Ascending aorta (tissue), 2 donors: ENCODE measurements around the gene LITAF. TPM values are rescaled to one million over a fixed set of nuclear protein-coding genes. Genes with fewer than 3 reads are reported as not detected.

Experiments used
- DNase-seq, 2 donors: peaks; one replicate each; pipeline ENCODE4 v3.0.0-alpha.2; 2019; ENCODE audit warnings: low spot score in 2 of 2
- H3K27ac ChIP-seq, 2 donors: fragments of 200-600 bp; sonication (generic); one replicate each; pipeline ENCODE4 v1.5.1; 2016 to 2017; ENCODE audit warnings: mild to moderate bottlenecking in 1 of 2
- H3K27me3 ChIP-seq: fragments of 200-600 bp; sonication (generic); one replicate; pipeline ENCODE4 v1.5.1; 2017
- H3K36me3 ChIP-seq, 2 donors: fragments of 200-600 bp; sonication (generic); one replicate each; pipeline ENCODE4 v1.5.1; 2016
- H3K4me1 ChIP-seq, 2 donors: fragments of 200-600 bp; sonication (generic); one replicate each; pipeline ENCODE4 v1.5.1; 2016 to 2017; ENCODE audit warnings: mild to moderate bottlenecking in 1 of 2
- H3K4me3 ChIP-seq, 2 donors: fragments of 200-600 bp; sonication (generic); one replicate each; pipeline ENCODE4 v1.5.1; 2016 to 2017; ENCODE audit warnings: mild to moderate bottlenecking in 1 of 2
- H3K9me3 ChIP-seq, 2 donors: fragments of 200-600 bp; sonication (generic); one replicate each; pipeline ENCODE4 v1.5.1; 2016
- intact Hi-C: fragments of 100-400 bp; cut with DNase I; formaldehyde crosslinking; loops from one replicate; pipeline ENCODE4 v1.15.1; 2023
- total RNA-seq: library from RNA; depleted of rRNA; stranded (reverse); fragments of >200 nt; gene quantifications from one replicate; pipeline ENCODE4 v1.1.0, GENCODE V29; 2016
- TF ChIP-seq, protein P1 (sequence below), 3 experiments: fragments of 200-600 bp in 2 of 3; fragments of 450-650 bp in 1 of 3; sonication (generic) in 2 of 3; IDR thresholded peaks; one replicate each; pipeline ENCODE4 v1.5.1; 2016 to 2019; ENCODE audit warnings: antibody characterized with exemption in 3 of 3, mild to moderate bottlenecking in 1 of 3, moderate library complexity in 1 of 3

The LITAF gene
- total RNA-seq, 1 donor from 2014 or later = 40.7 TPM

DNA sequence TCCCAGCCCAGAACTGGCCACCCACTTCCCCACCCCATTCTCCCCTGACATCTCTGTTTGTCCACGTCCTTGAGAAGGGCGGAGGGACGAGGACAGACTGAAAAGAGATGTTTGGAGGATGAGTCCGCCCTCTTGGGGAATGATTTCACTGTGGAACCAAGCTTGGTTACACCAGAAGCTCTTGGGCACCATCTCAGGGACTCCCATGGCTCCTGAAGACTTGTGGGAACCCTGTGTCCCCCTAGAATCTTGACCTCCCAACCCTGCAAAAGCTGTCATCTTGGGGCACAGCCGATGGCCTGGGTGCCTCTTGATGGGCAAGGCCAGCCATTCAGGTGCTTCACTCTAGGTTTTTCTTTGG is 25.9 kb upstream of the LITAF start:
- Histone ChIP-seq H3K4me1 (peaks cover 0 to 4% of the 10 kb centered on the region in 2 donors), H3K27ac (no peak overlapping the region), H3K4me3 (no peak overlapping the region), H3K9me3 (no peaks in the 10 kb centered on the region), H3K36me3 (no peaks in the 10 kb centered on the region), H3K27me3 (no peaks in the 10 kb centered on the region)
- intact Hi-C loops = no loop called here
- no peak for DNase-seq
- TF ChIP-seq, protein P1, sequence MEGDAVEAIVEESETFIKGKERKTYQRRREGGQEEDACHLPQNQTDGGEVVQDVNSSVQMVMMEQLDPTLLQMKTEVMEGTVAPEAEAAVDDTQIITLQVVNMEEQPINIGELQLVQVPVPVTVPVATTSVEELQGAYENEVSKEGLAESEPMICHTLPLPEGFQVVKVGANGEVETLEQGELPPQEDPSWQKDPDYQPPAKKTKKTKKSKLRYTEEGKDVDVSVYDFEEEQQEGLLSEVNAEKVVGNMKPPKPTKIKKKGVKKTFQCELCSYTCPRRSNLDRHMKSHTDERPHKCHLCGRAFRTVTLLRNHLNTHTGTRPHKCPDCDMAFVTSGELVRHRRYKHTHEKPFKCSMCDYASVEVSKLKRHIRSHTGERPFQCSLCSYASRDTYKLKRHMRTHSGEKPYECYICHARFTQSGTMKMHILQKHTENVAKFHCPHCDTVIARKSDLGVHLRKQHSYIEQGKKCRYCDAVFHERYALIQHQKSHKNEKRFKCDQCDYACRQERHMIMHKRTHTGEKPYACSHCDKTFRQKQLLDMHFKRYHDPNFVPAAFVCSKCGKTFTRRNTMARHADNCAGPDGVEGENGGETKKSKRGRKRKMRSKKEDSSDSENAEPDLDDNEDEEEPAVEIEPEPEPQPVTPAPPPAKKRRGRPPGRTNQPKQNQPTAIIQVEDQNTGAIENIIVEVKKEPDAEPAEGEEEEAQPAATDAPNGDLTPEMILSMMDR (IDR thresholded peaks at IDR 0.05) = no peak

DNA sequence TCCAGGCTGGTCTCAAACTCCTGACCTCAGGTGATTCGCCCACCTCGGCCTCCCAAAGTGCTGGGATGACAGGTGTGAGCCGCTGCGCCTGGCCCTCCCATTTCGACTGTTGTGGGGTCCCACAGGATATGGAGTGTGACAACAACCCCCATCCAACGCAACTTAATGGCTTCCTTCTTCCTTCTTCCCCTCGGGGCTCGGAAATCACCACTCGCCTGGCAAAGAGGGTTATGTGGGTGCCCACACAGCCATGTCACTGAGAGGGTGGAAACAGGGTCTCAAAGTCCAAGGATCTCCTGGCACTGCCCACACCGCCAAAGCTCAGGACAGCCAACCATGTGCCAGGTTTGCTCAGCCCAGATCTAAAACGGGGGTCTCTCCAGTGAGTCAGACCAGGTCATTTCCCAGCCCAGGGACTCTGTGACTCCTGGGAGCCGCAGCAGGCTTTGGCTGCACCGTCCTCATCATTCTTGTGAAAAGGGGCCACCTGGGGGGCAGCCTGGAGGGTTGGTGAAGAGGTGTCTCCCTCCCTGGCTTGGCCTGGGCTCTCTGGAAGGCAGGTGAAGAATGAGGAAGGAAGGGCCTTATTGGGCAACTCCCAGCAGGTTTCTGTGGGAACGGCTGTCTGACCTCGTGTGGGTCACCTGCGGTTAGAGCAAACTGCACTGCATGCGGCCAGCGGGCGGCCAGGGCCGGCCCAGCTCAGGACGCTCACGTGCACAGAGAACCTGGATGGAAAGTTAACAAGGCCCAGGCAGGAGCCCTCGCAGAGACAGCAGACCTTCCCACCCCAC is 25.3 kb upstream of the LITAF start:
- H3K27me3 ChIP-seq = no peaks in the 10 kb centered on the region
- H3K9me3 ChIP-seq = no peaks in the 10 kb centered on the region
- H3K4me1 ChIP-seq = peaks cover 0 to 4% of the 10 kb centered on the region in 2 donors
- H3K27ac ChIP-seq = no peak overlapping the region
- H3K36me3 ChIP-seq = no peaks in the 10 kb centered on the region
- TF ChIP-seq, protein P1 (IDR thresholded peaks at IDR 0.05) = no peak
- no peak overlapping the region for H3K4me3 ChIP-seq
- DNase-seq = no peak
- intact Hi-C loops = no loop called here

DNA sequence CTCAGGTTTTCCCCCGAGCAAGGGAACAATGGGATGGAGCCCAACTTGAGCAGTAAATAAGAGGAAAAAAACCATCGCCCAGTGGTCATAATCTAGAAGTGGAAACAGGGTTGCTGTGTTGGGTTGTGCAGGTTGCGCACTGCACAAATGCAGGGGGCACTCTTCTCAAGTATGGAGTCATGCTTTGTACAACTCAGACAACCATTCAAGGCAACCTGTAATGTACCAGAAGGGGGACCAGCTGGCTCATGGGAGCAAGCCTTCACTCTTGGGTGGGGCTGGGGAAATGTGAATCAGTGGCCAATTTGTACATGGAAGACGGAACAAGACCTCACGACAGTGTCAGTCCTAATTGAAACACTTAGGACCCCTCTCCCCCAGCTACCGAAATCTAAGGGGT is 23.9 kb upstream of the LITAF start:
- no peak for DNase-seq
- intact Hi-C loops = no loop called here
- Histone ChIP-seq H3K27ac (no peak overlapping the region), H3K4me1 (peaks cover 0 to 4% of the 10 kb centered on the region in 2 donors), H3K9me3 (no peaks in the 10 kb centered on the region), H3K4me3 (no peak overlapping the region), H3K27me3 (no peaks in the 10 kb centered on the region), H3K36me3 (no peaks in the 10 kb centered on the region)
- TF ChIP-seq, protein P1 (IDR thresholded peaks at IDR 0.05) = no peak

DNA sequence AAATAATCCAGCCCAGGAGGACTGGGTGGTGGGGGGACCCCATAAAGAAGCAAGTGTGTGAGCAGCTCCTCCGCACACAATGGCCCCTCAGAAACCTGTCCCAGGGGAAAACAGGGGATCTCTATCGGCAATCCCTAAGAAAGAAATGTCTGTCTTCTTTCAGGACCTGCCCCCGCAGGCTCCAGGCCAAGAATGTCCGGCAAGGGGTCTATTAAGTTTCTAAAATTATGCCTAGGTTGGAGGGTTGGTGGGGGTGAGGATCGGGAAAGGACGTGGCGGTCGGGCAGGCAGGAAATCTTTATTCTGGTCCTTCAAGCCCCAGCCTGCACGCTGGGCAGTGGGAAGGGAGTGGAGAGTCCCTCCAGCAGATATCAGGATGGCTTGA is 23.4 kb upstream of the LITAF start:
- intact Hi-C loops = no loop called here

DNA sequence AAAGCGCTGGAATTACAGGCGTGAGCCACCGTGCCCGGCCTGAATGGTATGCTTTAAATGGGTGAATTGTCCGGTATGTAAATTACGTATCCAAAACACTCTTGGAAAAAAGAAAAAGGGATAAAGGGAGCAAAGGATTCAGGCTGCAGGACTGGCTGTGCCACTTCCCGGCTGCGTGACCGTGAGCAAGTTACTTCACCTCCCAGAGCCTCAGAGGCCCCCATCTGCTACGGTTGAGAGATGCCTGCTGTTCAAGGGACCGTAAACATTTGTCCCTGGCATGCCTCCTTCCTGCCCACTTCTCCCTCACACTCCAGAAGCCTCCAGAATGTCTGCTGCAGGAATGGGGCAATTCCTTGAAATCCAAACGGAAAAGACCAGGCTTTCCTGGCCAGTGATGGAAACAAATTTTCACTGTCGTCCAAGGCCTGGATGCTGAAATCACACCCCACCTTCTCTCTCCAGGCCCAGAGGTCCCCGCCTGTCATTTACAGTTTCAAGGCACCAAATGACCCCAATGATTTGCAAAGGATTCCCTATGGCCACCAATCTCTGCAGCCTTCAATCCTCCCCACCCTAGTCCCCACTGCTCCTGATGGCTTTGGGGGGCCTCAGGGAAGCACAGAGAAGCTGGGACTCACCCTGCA is 22.9 kb upstream of the LITAF start:
- Histone ChIP-seq H3K27me3 (no peaks in the 10 kb centered on the region), H3K9me3 (no peaks in the 10 kb centered on the region), H3K4me1 (peaks cover 0 to under 1% of the 10 kb centered on the region in 2 donors), H3K27ac (no peak overlapping the region), H3K36me3 (no peaks in the 10 kb centered on the region), H3K4me3 (no peak overlapping the region)
- TF ChIP-seq, protein P1 (IDR thresholded peaks at IDR 0.05) = no peak
- no peak for DNase-seq
- intact Hi-C loops = no loop called here

More for the DNA sequence above, 23.4 kb upstream of the LITAF start:
- no peaks in the 10 kb centered on the region for H3K36me3 ChIP-seq
- H3K9me3 ChIP-seq = no peaks in the 10 kb centered on the region
- TF ChIP-seq, protein P1 (IDR thresholded peaks at IDR 0.05) = no peak
- H3K27ac ChIP-seq = no peak overlapping the region
- peaks cover 0 to 4% of the 10 kb centered on the region in 2 donors for H3K4me1 ChIP-seq
- no peak for DNase-seq
- H3K4me3 ChIP-seq = no peak overlapping the region
- no peaks in the 10 kb centered on the region for H3K27me3 ChIP-seq
